ENCODE data around the gene ULK3.

The ULK3 gene

GRCh38 chr15:74793135-74794028 lies 49.6 kb downstream of the ULK3 start:
- H3K36me3 ChIP-seq (ENCODE audit: control insufficient read depth, insufficient read depth, low read length) = no peaks in the 10 kb centered on the region
- H3K56ac ChIP-seq (ENCODE audit: low read length) = no peak overlapping the region
- H2BK15ac ChIP-seq (replicated peaks; ENCODE audit: low read depth) = no peak overlapping the region
- H3K23ac ChIP-seq (ENCODE audit: low read length) = no peak overlapping the region
- H3K4me3 ChIP-seq (ENCODE audit: low read length) = no peak overlapping the region
- H4K8ac ChIP-seq (ENCODE audit: low read depth, low read length) = no peak overlapping the region
- peaks cover 8% of the 10 kb centered on the region for H3K79me2 ChIP-seq (ENCODE audit: control insufficient read depth, insufficient read depth, low read length)
- DNase-seq = no peak
- no peaks in the 10 kb centered on the region for H3K27me3 ChIP-seq (ENCODE audit: insufficient read depth, low read length, poor library complexity)
- no peak overlapping the region for H2BK120ac ChIP-seq (ENCODE audit: low read depth, low read length)
- no peak overlapping the region for H3K4ac ChIP-seq (ENCODE audit: low read depth, low read length)
- H3K79me1 ChIP-seq (ENCODE audit: low read length) = peaks cover 26% of the 10 kb centered on the region
- no peak overlapping the region for H4K5ac ChIP-seq (ENCODE audit: low read length)
- no CpG with 5 or more reads among the region's 12 CpGs for WGBS (ENCODE audit: extremely low coverage, insufficient coverage, low lambda C conversion rate)
- H2BK5ac ChIP-seq (ENCODE audit: low read length) = no peak overlapping the region
- no peak overlapping the region for H3K4me2 ChIP-seq (ENCODE audit: low read length)
- H3K9ac ChIP-seq (ENCODE audit: low read length) = no peak overlapping the region
- no peak overlapping the region for H3K18ac ChIP-seq (ENCODE audit: low read length)
- H3K4me1 ChIP-seq (ENCODE audit: control insufficient read depth, low read depth, low read length) = peaks cover 4% of the 10 kb centered on the region
- no peak overlapping the region for H3K27ac ChIP-seq (ENCODE audit: low read depth, low read length)
- no peak overlapping the region for H2AK5ac ChIP-seq (ENCODE audit: low read length)

DNA sequence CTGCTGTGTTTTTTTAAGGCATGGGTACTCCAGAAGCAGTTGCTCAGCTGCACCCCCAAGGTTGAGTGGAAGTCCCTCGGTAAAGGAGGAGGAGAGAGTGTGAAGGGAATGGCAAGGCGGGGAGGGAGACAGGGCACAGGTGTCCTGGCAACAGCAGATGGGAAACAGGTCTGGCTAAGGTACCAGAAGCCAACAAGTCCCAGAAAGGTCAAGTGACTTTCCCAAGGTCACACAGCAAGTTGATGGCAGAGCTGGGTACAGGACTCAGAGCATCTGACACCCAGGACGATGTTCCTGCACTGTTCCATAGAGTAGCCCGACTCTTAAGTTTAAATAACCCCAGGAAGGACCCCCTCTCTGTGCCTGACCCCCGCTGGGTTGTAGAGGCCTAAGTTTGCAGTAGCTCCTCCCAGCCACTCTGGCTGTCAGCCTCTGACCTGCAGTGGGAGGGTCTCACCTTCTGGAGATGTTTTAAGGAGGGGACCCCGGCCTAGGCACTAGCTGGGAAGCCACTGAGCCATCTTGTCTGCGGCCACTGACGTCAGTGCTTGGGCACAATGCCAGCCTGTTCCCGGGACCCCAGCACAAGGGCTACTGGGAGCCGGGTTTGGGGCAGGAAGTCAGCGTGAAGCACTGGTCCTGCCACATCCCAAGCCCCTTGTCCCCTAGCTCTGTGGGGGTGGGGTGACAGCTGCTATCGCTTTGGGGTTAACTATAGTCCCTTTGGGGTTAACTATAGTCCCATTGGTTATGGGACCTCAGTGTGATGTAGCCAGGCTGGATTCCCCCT lies 50.5 kb downstream of the ULK3 start:
- no CpG with 5 or more reads among the region's 12 CpGs for WGBS (ENCODE audit: extremely low coverage, insufficient coverage, low lambda C conversion rate)
- Histone ChIP-seq H3K18ac (ENCODE audit: low read length) (no peak overlapping the region), H3K4me2 (ENCODE audit: low read length) (no peak overlapping the region), H2BK5ac (ENCODE audit: low read length) (no peak overlapping the region), H4K5ac (ENCODE audit: low read length) (no peak overlapping the region), H3K79me2 (ENCODE audit: control insufficient read depth, insufficient read depth, low read length) (peaks cover 8% of the 10 kb centered on the region), H3K56ac (ENCODE audit: low read length) (no peak overlapping the region), H4K8ac (ENCODE audit: low read depth, low read length) (no peak overlapping the region), H3K4me1 (ENCODE audit: control insufficient read depth, low read depth, low read length) (peaks cover 8% of the 10 kb centered on the region), H3K36me3 (ENCODE audit: control insufficient read depth, insufficient read depth, low read length) (no peaks in the 10 kb centered on the region), H3K23ac (ENCODE audit: low read length) (no peak overlapping the region), H3K27ac (ENCODE audit: low read depth, low read length) (no peak overlapping the region), H2BK120ac (ENCODE audit: low read depth, low read length) (no peak overlapping the region), H2BK15ac (replicated peaks; ENCODE audit: low read depth) (no peak overlapping the region), H3K27me3 (ENCODE audit: insufficient read depth, low read length, poor library complexity) (no peaks in the 10 kb centered on the region), H3K79me1 (ENCODE audit: low read length) (peaks cover 28% of the 10 kb centered on the region), H3K4me3 (ENCODE audit: low read length) (no peak overlapping the region), H2AK5ac (ENCODE audit: low read length) (no peak overlapping the region), H3K9ac (ENCODE audit: low read length) (no peak overlapping the region), H3K4ac (ENCODE audit: low read depth, low read length) (no peak overlapping the region)
- no peak for DNase-seq

GRCh38 chr15:74791667-74792066 lies 51.3 kb downstream of the ULK3 start:
- DNase-seq = no peak
- peaks cover 8% of the 10 kb centered on the region for H3K79me2 ChIP-seq (ENCODE audit: control insufficient read depth, insufficient read depth, low read length)
- no peak overlapping the region for H3K4me2 ChIP-seq (ENCODE audit: low read length)
- H3K79me1 ChIP-seq (ENCODE audit: low read length) = peaks cover 32% of the 10 kb centered on the region
- no peak overlapping the region for H3K27ac ChIP-seq (ENCODE audit: low read depth, low read length)
- no peaks in the 10 kb centered on the region for H3K36me3 ChIP-seq (ENCODE audit: control insufficient read depth, insufficient read depth, low read length)
- H3K27me3 ChIP-seq (ENCODE audit: insufficient read depth, low read length, poor library complexity) = no peaks in the 10 kb centered on the region
- H4K5ac ChIP-seq (ENCODE audit: low read length) = no peak overlapping the region
- no peak overlapping the region for H2BK120ac ChIP-seq (ENCODE audit: low read depth, low read length)
- no peak overlapping the region for H3K4ac ChIP-seq (ENCODE audit: low read depth, low read length)
- H2BK15ac ChIP-seq (replicated peaks; ENCODE audit: low read depth) = no peak overlapping the region
- peaks cover 8% of the 10 kb centered on the region for H3K4me1 ChIP-seq (ENCODE audit: control insufficient read depth, low read depth, low read length)
- WGBS (ENCODE audit: extremely low coverage, insufficient coverage, low lambda C conversion rate) = no CpG with 5 or more reads among the region's 7 CpGs
- no peak overlapping the region for H3K18ac ChIP-seq (ENCODE audit: low read length)
- H3K4me3 ChIP-seq (ENCODE audit: low read length) = no peak overlapping the region
- H2AK5ac ChIP-seq (ENCODE audit: low read length) = no peak overlapping the region
- no peak overlapping the region for H3K56ac ChIP-seq (ENCODE audit: low read length)
- H2BK5ac ChIP-seq (ENCODE audit: low read length) = no peak overlapping the region
- H3K9ac ChIP-seq (ENCODE audit: low read length) = no peak overlapping the region
- H4K8ac ChIP-seq (ENCODE audit: low read depth, low read length) = no peak overlapping the region
- no peak overlapping the region for H3K23ac ChIP-seq (ENCODE audit: low read length)

GRCh38 chr15:74791007-74791406 lies 51.9 kb downstream of the ULK3 start:
- no peak overlapping the region for H2BK120ac ChIP-seq (ENCODE audit: low read depth, low read length)
- H3K4me1 ChIP-seq (ENCODE audit: control insufficient read depth, low read depth, low read length) = peaks cover 8% of the 10 kb centered on the region
- H3K23ac ChIP-seq (ENCODE audit: low read length) = no peak overlapping the region
- no peak overlapping the region for H3K4ac ChIP-seq (ENCODE audit: low read depth, low read length)
- H3K18ac ChIP-seq (ENCODE audit: low read length) = no peak overlapping the region
- H3K27ac ChIP-seq (ENCODE audit: low read depth, low read length) = no peak overlapping the region
- WGBS (ENCODE audit: extremely low coverage, insufficient coverage, low lambda C conversion rate) = no CpG with 5 or more reads among the region's 1 CpG
- no peaks in the 10 kb centered on the region for H3K27me3 ChIP-seq (ENCODE audit: insufficient read depth, low read length, poor library complexity)
- H2BK15ac ChIP-seq (replicated peaks; ENCODE audit: low read depth) = no peak overlapping the region
- no peak overlapping the region for H2BK5ac ChIP-seq (ENCODE audit: low read length)
- H3K79me1 ChIP-seq (ENCODE audit: low read length) = peaks cover 34% of the 10 kb centered on the region
- H3K36me3 ChIP-seq (ENCODE audit: control insufficient read depth, insufficient read depth, low read length) = no peaks in the 10 kb centered on the region
- H4K5ac ChIP-seq (ENCODE audit: low read length) = no peak overlapping the region
- no peak overlapping the region for H2AK5ac ChIP-seq (ENCODE audit: low read length)
- H4K8ac ChIP-seq (ENCODE audit: low read depth, low read length) = no peak overlapping the region
- no peak overlapping the region for H3K4me2 ChIP-seq (ENCODE audit: low read length)
- no peak for DNase-seq
- H3K4me3 ChIP-seq (ENCODE audit: low read length) = no peak overlapping the region
- peaks cover 11% of the 10 kb centered on the region for H3K79me2 ChIP-seq (ENCODE audit: control insufficient read depth, insufficient read depth, low read length)
- no peak overlapping the region for H3K56ac ChIP-seq (ENCODE audit: low read length)
- no peak overlapping the region for H3K9ac ChIP-seq (ENCODE audit: low read length)

- Histone ChIP-seq H2AK5ac (ENCODE audit: low read length) (no peak overlapping the region), H2BK120ac (ENCODE audit: low read depth, low read length) (no peak overlapping the region), H4K8ac (ENCODE audit: low read depth, low read length) (no peak overlapping the region), H3K36me3 (ENCODE audit: control insufficient read depth, insufficient read depth, low read length) (no peaks in the 10 kb centered on the region), H3K79me2 (ENCODE audit: control insufficient read depth, insufficient read depth, low read length) (peaks cover 13% of the 10 kb centered on the region), H3K23ac (ENCODE audit: low read length) (no peak overlapping the region), H3K9ac (ENCODE audit: low read length) (no peak overlapping the region), H3K18ac (ENCODE audit: low read length) (no peak overlapping the region), H3K4me3 (ENCODE audit: low read length) (no peak overlapping the region), H4K5ac (ENCODE audit: low read length) (no peak overlapping the region), H3K27ac (ENCODE audit: low read depth, low read length) (no peak overlapping the region), H3K4me2 (ENCODE audit: low read length) (no peak overlapping the region), H2BK5ac (ENCODE audit: low read length) (no peak overlapping the region), H3K4ac (ENCODE audit: low read depth, low read length) (no peak overlapping the region), H3K79me1 (ENCODE audit: low read length) (peaks cover 38% of the 10 kb centered on the region), H3K56ac (ENCODE audit: low read length) (no peak overlapping the region), H3K27me3 (ENCODE audit: insufficient read depth, low read length, poor library complexity) (no peaks in the 10 kb centered on the region), H2BK15ac (replicated peaks; ENCODE audit: low read depth) (no peak overlapping the region), H3K4me1 (ENCODE audit: control insufficient read depth, low read depth, low read length) (peaks cover 8% of the 10 kb centered on the region)
- no CpG with 5 or more reads among the region's 15 CpGs for WGBS (ENCODE audit: extremely low coverage, insufficient coverage, low lambda C conversion rate)
- DNase-seq = no peak
These were observed 52.7 kb downstream of the ULK3 start for GRCh38 chr15:74790080-74790916.

All from mesendoderm (in vitro differentiated cells).